Activated T-cell treated with anti-CD3 and anti-CD28 coated beads for 24 hours (primary cell): ENCODE data around the gene PRICKLE2.

ENCODE experiments used
- DNase-seq: peaks from one replicate; pipeline ENCODE4 v3.0.0-alpha.2; 2020; ENCODE audit warnings: low read depth

The PRICKLE2 gene

GRCh38 chr3:64129581-64129980 lies 95.7 kb downstream of the PRICKLE2 start:
- DNase-seq, result no peak

- no peak for DNase-seq
These were observed 96.2 kb downstream of the PRICKLE2 start for GRCh38 chr3:64129106-64129505.

DNA sequence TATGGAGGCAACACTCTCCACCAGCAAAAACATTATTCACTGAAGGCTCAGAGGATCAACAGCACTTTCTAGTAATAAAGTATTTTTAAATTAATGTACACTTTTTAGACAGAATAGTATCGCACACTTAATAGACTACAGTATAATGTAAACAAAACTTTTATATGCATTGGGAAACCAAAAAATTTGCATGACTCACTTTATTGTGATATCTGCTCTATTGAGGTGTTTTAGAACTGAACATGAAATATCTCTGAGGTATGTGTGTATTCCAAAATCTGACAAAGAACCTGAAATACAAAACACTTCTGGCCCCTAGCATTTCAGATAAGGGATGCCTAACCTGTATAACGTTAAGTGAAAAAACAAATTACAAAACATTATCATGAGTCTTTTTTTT lies 99.7 kb downstream of the PRICKLE2 start:
- DNase-seq, result no peak

- no peak for DNase-seq
These were observed 101.3 kb downstream of the PRICKLE2 start for GRCh38 chr3:64123931-64124330.

GRCh38 chr3:64122476-64122875 lies 102.8 kb downstream of the PRICKLE2 start:
- DNase-seq, result no peak

DNA sequence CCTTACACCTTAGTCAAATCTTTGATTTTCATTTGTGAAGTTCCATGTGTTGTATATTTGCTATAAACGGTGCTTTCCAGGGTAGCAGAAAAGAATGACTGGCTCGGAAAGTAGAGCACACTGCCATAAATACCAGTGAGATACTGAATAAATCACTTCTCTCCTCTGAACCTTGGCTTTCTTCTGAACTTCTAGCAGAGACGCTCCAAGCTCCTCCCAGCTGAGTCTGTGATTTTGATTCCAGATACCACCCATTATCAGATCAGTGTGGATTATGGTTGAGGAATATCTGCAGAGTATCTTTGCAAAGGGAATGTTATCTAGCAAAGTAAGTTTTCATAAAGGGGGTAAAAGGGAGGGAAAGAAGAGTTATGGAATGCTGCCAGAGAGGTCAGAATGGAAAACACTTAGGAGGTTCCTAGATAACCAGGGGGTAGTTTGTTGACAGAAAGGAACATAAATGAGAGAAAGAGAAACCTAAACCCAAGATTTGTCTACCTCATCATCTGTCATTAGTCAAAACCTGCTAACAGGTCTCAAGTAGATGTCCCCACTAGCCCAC lies 103.4 kb downstream of the PRICKLE2 start:
- DNase-seq, result no peak

DNA sequence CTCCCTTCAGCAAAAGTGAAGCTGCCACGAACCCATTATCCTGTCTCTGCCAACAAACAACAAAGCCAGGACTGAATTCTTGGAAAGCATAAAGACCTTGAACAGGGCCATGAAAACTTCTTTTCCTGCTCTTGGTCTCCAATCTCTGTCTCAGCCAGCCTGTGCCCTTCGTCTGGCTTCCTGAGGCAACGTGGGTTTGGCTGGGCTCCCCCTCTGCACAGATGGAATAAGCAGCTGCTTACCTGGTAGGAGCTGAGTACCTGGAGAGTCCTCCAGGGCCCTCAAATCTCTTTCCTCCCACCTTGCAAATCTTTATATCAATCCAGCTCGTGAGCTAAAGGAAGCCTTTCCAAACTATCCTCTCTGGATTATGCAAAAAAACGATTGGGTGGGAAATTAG lies 104.4 kb downstream of the PRICKLE2 start:
- no peak for DNase-seq

DNA sequence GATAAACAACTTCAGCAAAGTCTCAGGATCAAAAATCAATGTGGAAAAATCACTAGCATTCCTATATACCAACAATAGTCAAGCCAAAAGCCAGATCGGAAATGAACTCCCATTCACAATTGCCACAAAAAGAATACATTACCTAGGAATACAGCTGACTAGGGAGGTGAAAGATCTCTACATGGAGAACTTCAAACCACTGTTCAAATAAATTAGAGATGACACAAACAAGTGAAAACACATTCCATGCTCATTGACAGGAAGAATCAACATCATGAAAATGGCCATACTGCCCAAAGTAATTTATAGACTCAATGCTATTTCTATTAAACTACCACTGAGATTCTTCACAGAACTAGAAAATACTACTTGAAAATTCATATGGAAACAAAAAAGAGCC lies 107.8 kb downstream of the PRICKLE2 start:
- DNase-seq, result no peak

- DNase-seq, result no peak
These were observed 110.6 kb downstream of the PRICKLE2 start for GRCh38 chr3:64114651-64115050.

- no peak for DNase-seq
These were observed 113.4 kb downstream of the PRICKLE2 start for GRCh38 chr3:64111872-64112271.

DNA sequence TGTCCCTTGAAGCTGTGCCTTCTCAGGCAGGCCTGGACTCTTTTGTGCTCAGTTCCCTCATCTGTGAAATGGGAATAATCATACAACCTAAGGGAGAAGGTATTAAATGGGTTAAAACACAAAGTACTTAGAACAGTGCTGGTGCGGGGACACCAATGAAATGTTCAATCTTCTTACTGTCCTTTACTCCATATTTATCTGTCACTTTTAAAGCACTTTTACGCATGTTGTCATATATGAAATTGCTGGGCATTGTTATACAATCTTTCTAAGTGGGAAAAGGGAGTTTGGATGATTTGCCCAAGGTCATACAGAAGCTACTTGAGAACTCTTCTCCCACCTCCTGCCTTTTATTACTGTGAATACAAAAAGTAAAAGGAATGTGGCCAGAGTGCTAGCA lies 114.2 kb downstream of the PRICKLE2 start:
- DNase-seq, result no peak

- no peak for DNase-seq
These were observed 115.2 kb downstream of the PRICKLE2 start for GRCh38 chr3:64110071-64110470.

DNA sequence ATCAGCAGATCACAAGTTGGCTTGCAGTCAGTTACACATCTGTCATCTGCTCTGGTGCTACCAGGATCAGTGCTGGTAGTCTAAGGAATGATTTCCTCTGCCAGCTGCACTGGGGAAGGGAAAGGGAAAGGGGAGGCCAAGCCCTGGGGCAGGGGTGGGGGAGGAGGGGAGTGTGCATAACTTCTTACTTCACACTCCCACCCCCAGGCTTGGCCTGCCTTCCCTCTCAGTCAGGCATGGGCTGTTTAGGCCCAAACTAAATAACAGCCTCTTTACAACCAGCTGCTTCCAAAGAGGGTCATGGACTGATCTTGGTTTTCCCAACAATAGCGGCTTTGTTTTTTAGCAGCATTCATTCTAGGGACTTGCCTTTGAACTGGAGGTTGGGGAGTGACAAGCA lies 115.8 kb downstream of the PRICKLE2 start:
- DNase-seq, result no peak

DNA sequence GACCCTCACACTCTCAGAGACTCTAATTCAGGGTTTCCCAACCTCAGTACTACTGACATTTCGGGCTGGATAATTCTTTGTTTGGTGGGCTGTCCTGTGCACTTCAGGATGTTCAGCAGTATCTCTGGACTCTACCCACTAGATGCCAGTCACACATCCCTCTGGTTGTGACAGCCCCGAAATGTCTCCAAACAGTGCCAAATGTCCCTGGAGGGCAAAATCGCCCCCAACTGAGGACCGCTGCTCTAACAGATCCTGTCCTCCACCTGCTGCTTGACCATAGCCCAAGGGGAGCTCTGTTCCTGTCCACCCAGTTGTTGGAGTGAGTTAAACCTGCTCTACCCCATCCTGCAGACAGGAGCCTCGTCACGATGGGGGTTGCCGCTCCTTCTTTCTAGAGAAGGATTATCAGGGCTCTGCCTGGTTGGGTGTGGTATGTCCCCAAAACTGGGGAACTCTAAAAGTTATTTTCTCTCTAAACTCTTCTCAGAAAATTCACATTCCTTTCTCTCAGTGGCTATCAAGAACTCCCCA lies 116.4 kb downstream of the PRICKLE2 start:
- DNase-seq, result no peak

- DNase-seq, result no peak
These were observed 117.0 kb downstream of the PRICKLE2 start for GRCh38 chr3:64108231-64108630.

DNA sequence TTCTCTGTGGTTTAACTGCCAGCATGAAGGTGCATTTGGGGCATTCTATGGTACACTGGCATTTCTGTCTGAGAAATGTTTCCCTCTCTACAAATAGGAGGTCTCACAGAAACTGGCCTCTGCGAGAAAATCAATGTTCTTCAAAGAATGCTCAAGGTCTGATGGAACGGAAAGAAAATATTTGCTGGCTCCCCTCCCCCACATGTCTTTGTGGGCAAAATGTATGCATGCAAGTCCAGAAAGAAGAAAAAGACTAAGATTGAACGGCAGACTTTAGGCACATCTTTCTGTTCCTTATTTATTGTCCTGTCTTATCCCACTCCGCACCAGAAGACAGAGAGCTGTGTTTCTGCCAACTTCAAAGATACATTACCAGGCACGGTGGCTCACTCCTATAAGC lies 118.1 kb downstream of the PRICKLE2 start:
- no peak for DNase-seq

- DNase-seq, result no peak
These were observed 119.5 kb downstream of the PRICKLE2 start for GRCh38 chr3:64105816-64106215.

DNA sequence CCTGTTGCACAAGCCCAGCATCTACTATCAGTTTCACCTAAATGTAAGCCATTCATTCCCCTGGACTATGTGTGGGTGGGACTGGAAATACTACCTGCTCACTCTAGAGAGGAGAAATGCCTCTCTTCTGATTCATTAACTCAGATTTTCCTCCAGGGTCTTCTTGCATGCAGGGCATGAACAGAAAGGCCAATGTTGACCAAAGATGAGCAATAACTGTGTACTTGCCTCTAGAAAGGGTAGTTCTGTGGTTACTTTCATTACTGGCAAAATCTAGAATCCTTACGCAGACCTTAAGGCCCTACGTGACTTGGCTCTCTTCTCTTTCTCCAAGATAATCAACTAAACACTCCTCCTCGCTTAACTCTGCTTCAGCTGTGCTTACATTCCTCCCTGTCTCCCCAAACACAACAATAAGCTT lies 120.6 kb downstream of the PRICKLE2 start:
- DNase-seq, result no peak

DNA sequence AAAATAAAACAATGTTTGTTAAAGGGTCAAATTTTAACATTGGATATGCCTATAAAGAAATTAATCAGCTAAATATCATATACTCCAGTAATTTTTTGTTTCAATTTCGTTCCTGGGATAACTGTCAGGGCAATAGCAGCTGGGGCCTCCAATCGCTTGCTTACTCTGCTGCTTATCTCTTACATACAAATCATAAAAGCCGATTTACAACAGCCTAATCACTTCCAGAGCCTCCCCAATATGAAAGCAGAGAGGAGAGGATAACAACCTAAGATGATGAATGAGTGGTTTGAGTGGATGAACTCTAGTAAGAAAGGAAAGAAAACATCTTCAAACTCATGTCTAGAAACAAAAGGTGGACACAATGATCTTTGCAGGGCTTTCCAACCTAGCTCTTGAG lies 121.3 kb downstream of the PRICKLE2 start:
- no peak for DNase-seq

- no peak for DNase-seq
These were observed 122.1 kb downstream of the PRICKLE2 start for GRCh38 chr3:64103131-64103530.

DNA sequence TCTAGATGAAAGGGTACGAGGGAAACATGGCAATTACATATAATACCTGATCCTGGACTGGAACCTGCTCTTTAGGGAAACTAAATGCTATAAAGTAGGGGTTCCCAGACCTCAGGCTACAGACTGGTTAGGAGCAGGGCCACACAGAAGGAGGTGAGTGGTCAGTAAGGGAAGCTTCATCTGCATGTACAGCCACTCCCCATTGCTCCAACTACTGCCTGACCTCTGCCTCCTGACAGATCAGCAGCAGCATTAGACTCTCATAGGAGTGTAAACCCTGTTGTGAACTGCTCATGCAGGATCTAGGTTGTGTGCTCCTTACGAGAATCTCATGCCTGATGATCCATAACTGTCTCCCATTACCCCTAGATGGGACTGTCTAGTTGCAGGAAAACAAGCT lies 123.1 kb downstream of the PRICKLE2 start:
- DNase-seq, result no peak

- no peak for DNase-seq
These were observed 126.0 kb downstream of the PRICKLE2 start for GRCh38 chr3:64099316-64099715.

DNA sequence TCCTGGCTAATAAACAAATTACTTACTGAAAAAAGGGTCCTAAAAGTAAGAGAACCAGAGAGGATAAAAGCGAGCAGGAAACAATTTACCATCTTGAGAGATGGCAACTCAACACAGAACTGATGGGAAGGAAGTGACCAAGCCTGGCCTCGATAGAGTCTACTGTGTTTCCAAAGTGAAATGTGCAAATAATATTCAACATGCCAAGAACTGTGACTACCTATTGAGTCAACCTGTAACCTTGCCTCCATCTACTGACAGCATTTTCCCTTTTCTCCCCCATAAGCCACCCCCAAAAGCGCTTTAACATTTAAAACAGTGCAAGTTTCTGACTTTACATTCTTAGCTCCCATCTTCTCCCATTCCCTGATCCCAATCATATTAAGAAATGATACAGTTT lies 126.6 kb downstream of the PRICKLE2 start:
- no peak for DNase-seq

DNA sequence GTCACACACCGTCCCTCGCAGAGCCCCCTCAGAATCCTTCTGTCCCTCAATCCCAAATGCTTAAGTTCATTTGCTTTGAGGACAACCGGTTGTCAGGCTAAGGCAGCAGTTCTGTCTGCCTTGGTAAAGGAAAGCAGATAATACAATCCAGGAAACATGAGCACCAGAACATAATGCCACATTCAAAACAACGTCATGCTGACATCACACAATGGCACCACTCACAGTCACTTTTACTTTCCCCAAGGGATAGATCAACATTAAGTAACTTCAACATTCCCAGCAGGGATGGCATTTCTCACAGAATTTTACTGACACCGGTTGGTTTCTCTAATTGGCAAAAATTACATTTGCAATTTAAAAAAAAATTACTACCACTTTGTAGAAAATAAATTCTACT lies 127.3 kb downstream of the PRICKLE2 start:
- DNase-seq, result no peak

DNA sequence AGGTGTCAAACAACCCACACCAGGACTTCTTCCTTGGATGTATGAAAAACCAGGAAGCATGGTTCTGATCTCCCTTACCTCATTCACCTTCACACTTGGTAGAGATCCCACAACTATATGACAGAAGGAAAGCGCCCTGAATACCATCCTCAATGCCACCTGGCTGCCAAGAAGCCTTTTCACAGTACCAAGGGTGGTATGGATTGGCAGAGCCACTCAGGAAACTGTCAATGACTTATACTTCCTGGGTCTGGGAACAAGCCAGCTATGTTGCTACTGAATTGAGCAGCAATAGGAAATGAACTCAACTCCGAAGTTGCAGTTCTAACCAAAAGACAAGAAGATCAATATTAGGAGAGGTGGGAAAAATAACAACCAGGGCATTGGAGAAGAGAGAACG lies 129.5 kb downstream of the PRICKLE2 start:
- no peak for DNase-seq
